GM19193 (cell line): Measurements from ENCODE around the gene SEC23A.

Experiments used
- POLR2A ChIP-seq: IDR thresholded peaks from 4 replicates; pipeline ENCODE4 v1.6.1; 2011; ENCODE audit not compliant: insufficient read depth, insufficient read length; ENCODE audit errors: extremely low read depth

The SEC23A gene

GRCh38 chr14:39034481-39035296 lies 68.3 kb downstream of the SEC23A start:
- TF ChIP-seq POLR2A, result no peak

- no peak for TF ChIP-seq POLR2A
Measured at GRCh38 chr14:39033371-39033770, 69.7 kb downstream of the SEC23A start.

DNA sequence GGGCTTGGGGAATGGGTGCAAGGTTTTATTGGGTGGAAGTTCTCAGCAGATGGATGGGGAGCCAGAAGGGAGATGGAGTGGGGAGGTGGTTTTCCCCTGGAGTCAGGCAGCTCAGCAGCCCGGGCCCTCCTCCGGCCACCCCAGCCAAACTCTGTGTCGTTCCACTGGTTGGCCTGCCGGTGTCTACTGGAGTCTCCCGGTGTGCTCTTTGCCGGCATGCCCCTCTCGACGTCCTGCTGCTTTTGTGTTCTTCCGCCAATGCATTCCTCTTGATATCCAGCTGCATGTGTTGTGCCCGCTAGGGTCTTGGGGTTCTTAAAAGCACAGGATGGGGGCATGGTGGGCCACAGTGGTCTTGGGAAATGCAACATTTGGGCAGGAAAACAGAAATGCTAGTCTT lies 72.8 kb downstream of the SEC23A start:
- TF ChIP-seq POLR2A, result no peak

DNA sequence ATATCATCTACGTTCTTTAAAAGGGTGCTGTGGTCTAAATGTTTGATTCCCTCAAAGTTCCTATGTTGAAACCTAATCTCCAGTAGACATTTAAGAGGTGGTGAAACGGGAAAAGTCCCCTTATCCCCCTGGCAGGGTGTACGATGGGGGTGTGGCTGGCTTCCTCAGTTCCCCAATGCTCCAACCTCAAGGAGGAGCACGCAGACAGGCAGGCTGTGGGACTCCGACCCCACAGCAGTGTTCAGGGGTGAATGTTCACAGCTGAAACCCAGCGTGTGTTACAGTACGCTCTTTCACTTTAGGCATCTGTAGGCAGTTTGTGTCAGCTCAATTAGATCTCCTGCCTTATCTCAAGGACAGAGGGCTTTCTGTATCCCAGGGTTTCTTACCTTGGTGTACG lies 73.2 kb downstream of the SEC23A start:
- TF ChIP-seq POLR2A, result no peak

DNA sequence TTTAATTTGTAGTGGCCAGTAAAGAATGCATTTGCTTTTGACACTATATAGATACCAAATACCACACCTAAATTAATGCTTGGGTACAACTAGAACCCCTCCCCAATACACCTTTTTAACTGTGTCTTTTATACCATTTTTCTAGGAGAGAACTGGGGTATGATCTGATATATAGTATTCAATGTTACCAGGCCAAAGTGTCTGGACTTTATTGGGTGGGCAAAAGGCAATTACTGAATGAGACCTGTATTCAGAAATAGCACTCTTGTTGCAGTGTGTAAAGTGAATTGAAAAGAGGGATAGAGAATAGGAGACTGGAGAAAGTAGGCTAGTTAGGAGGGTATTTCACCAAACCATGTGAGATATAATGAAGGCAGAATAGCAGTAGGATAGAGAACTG lies 74.4 kb downstream of the SEC23A start:
- no peak for TF ChIP-seq POLR2A

DNA sequence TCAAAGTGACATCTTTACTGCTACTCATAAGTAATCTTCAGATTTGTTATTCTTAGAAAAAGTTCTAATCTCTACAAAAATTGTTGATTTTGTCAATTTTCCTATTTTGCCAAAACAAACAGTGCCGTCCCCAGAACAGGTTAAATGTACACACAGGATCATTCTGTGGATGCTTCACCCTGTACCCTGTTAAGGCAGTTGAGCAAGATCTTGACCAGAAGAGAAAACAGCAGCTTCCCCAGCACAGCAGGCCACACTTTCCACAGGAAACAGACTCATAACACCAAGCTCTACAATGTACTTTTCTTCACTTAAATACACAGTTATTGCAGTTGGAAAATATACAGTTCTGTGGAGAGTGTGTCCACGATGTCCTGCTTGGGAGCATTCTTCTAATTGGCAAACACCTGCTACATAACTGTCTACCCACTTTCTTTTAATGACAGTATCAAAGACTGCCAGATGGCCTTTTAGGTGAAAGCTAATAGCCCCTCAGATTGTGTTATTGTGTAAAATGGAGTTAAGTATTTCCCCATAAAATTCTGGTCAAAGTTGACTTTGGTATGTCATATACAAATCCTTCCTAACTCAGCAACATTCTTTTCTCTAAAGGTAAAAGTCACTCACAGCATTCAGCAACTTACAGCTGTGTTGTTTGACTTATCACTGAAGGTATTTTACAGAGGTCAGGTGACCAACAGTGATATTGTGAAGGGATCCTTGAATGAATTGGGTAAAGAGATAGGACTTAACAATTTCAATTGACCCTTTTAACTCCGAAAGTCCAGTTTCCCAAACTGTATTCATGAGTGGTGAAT lies 77.0 kb downstream of the SEC23A start:
- no peak for TF ChIP-seq POLR2A

DNA sequence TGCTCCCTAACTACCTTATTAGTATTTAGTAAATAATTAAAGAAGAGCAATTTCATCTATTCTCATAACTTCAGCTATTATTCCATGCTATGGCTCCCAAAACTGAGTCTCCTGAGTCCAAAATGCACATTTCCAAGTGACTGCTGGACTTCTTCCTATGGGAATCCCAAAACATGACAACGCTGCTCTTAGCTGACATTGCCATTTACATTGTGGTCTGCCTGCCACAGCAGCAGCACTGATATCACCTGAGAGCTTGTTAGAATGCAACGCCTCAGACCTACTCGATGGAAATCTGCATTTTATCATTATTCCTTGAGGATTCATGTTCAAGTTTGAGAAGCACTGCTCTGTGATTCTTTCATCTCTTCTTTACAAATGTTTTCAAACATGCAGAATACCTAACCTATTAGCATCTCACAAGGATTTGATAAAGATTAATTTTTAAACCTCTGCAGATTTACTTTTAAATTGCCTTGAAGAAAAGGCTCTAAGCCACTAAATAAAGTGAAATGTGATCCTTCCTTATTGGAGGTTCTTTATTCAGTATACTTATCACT lies 77.7 kb downstream of the SEC23A start:
- TF ChIP-seq POLR2A, result no peak

DNA sequence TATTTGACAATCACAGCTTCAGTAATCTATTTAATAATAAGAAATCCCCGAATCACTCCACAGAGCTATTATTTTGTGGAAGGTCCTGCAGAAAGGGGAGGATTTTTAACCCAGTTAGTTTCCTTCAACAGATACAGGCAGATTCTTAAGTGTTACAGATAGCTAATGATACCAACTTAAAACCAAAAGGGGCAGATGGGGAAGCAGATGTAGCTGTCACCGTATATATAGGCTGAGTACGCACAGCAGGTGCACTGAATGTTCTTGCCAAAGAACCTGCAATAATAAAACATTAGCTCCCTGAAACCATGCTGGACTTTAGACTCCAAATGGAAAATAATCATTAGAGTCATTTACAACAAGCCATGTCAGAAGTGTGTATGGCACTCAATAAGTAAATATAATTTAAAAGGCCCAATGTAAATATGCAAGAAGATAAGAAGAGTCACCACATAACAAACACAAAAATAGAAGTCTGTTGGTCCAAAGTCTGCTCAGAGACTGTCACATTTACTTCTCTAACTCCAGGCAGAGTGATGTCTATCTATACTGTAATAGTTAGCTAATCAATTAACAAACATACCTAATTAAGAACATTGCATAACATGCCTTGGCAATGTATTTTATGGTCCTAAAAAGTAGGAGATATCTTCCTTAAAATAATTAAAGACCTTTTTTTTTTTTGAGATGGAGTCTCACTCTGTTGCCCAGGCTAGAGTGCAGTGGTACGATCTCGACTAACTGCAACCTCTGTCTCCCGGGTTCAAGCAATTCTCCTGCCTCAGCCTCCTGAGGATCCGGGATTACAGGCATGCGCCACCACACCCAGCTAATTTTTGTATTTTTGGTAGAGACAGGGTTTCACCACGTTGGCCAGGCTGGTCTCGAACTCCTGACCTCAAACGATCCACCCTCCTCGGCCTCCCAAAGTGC lies 78.8 kb downstream of the SEC23A start:
- no peak for TF ChIP-seq POLR2A

DNA sequence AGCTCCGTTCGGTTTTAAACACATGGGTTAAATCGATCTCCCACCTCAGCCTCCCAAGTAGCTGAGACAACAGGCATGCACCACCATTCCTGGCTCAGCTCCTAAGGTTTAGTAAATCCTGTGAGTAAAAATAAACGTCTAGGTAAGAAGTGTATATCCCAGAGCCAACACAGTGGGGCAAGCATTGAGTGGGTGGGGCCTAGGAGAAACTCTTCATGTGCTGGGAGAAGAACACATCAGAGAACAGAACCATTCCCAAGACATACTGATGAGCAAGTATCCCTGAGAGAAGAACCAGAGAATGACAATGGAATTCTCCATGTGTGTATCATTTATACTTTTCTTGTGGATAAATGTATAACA lies 86.3 kb downstream of the SEC23A start:
- no peak for TF ChIP-seq POLR2A

DNA sequence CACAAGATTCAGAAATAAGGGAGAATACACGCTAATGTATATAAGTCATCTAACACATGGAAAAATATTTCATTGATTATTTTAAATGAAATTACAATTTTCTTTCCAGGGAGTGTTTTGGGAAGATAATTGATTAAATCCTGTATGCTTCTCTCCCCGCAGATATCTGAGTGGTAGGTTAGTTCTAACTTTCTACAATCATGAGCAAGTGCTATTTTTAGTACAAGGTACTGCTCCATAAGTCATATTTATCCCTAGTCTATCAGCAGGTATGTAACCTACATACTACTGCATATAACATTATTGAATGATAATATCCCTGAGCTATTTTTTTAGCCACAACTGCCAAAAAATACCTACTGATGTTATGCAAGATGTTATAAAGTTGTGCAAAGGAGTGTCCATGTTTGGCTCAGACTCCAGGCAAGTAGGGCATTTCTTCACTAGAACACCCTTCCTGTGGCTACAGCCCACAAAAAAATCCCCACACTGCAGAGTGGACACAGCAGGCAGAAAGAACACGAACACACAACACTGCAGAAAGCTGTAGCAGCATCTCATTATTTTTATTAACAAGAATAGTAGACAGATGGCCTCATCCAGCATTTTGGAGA lies 87.0 kb downstream of the SEC23A start:
- no peak for TF ChIP-seq POLR2A

DNA sequence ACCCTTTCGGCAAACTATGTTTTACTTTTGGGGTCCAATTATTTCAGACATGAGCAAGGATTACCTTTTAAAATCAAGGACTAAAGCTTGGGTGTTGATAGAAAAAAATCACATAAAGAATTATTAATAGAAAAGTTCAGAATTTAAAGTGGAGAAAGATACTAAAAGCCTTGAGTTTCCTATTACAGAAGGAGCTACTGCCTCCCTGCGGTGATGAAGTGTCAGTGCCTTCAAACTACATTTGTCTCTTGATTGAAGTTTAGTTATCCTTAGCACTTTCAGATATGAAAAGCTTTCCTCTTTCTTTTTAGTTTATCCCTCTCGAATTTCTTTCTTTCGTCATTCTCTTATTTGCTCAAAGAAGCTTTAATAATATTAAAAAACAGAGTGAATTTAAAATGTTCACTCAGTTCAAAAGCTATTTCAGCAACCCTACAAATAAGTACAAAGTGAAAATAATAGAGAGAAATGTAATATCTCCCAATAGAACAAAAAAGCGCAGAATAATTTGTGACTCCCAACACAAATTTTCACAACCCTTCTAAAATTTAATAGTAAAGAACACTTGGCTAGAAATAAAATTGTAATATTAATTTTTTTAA lies 87.6 kb downstream of the SEC23A start:
- TF ChIP-seq POLR2A, result no peak

GRCh38 chr14:39014460-39014859 lies 88.6 kb downstream of the SEC23A start:
- TF ChIP-seq POLR2A, result no peak

- TF ChIP-seq POLR2A, result no peak
Measured at GRCh38 chr14:39006721-39007410, 96.2 kb downstream of the SEC23A start.
